NOMO-1 treated with DMSO at 0.1 percent for 48 hours (cell line): ENCODE results near the gene IFNL1.
"Not testable (repeated sequence)": the region's sequence is repeated elsewhere in the genome, so short reads cannot be mapped to it uniquely, and the experiment has no call there.

Experiments
- DNase-seq: peaks from one replicate; lab custom pipeline; 2025; ENCODE audit not compliant: unreplicated experiment; lab: John Stamatoyannopoulos, UW

IFNL1 gene

DNA sequence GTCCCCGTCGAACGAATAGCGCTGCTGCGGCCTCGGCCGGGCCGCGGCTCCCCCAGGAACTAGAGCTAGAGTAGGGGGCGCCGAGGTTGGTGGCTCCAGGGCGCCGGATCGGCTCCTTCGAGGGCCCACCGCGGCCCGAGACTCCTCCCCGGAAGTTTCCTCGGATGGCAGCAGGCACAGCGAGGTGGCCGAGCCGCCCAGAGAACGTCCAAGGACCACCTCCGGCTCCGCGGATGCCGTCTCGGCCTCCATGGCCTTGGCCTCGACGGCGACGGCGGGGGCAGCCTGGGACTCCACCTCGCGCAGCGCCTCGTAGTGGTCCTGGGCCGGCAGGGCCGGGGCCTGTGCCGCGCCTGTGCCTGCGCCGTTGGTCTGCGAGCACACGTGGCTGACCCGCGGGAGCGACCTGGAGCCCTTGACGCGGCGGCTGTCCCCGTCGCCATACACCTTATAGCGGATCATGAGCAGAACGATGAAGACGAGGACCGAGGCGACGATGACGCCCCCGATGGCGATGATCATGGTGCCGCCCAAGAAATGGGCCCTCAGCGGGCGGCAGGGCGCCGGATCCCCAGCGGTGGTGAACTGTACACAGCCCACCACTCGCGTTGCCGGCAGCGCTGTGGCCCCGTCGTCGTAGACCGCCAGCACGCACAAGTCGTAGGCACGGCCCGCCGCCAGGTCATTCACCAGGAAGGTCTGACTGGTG, 11.8 kb downstream of the IFNL1 start:
- no peak for DNase-seq

DNA sequence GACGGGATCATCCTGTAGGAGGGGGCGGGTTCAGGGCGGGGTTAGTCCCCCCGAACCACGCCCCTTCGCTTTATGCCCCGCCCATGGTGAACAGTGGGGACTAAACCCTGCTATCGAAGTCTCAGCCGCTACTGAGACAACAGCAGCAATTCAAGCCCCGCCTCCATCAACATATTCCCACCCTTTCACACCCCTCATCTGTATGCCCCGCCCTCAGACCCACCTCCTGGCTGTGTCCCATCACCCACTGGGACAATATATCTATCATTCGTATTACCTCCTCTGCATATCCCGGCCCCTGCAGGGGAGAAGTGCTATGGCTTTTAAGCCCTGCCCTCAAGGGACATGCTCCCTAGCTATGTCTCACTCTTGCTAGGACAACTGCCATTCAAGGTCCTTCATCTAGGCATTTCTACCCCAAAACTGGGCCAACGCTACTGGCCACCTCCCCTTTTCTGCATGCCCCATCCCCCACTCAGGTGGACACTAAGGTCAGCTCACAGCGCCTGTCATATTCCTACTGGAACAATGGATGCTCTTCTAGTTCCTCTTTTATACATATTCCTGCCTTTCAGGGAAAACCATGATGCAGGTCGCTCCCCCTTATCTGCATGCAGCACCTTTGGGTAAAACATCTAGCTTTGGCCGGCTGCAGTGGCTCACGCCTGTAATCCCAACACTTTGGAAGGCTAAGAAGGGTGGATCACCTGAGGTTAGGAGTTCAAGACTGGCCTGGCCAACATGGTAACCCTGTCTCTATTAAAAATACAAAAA, 12.5 kb downstream of the IFNL1 start:
- no peak for DNase-seq

DNA sequence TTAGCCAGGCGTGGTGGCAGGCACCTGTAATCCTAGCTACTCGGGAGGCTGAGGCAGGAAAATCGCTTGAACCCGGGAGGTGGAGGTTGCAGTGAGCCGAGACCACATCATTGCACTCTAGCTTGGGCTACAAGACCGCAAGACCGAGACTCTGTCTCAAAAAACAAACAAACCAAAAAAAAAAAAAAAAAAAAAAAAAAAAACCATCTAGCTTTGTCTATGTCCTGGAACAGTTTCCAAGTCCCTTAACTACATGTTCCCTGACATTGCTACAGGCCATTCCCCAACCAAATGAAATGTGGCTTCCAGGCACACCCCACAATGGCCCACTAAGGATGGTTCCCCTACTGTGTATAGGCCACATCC, 13.1 kb downstream of the IFNL1 start:
- not testable (repeated sequence) for DNase-seq

DNA sequence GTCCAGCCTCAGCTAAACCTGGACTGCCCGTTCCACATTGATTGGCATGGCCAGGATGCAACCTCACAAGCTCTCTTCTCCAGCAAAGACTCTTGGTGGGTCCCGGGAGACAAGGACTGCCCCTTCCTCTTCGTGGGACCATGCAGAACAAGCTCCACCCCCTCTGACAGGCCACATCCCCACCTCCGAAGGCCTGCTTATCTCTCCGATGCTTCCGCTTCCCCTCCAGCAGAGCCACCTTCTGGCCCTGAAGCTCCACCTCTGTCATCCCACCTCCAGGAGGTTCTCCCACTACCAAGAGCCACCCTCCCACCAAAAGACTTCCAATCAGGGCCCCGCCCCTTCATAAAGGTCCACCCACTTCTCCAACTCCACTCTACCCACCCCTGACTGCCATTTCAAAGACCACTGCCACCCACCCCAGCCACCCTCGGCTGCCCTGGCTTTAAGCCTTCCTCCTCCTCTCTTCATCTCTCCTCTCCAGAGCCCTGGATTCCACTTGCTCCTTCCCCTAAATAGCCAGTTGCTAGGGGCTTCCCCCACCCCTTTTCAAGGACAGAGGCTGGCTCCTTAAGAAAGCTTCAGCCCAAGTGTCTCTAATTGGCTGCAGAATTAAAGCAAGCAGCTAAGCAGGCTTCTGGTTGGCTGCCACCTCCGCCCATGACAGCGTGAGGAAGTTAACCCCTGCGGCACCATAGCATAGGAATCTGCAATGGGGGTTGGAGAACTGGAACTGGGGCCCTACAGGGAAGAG, 14.5 kb downstream of the IFNL1 start:
- no peak for DNase-seq

DNA sequence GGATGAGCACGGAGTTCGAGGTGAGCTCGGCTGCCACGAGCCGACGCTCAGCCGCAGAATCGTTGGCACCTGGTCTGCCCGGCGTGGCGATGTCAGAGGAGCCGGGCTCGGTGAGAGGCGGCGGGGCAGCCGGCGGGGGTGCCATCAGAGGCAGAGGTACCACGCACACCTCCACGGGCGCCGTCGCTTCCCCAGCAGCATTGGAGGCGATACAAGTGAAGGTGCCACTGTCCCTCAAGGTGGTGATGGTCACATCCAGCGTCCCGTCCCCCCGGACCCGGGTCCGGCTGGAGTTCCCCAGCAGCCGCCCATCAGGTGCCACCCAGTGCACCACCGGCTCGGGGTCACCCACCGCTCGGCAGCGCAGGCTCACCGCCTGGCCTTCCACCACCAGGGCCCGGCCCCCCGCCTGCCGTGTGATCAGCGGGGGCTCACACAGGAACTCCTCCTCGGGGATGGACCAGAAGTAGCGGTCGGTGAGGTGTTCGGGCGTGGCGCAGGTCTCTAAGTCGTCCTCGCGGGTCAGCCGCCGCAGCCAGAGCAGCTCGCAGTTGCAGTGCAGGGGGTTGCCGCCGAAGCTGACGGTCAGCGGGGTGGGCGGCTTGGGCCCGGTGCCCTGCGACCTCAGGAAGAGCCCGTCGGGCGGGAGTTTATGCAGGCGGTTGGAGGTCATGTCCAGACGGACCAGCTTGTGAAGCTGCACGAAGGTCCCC, 18.0 kb downstream of the IFNL1 start:
- no peak for DNase-seq

DNA sequence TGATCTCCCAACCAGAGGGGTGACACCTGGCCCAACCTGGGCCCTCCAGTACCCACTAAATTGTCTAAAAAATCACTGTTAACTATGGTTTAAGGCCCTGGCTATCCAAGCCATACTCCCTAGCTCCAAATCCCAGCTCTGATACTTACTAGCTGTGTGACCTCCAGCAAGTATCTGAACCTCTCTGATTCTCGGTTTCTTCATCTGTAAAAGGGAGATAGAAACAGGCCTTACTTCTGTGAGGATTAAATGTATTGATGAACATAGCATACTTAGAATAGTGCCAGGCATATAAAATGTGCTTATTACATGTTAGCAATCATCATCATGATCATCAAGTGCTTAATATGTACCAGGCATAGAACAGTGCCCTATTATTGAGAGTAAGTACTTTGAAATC, 19.7 kb downstream of the IFNL1 start:
- DNase-seq, result no peak

DNA sequence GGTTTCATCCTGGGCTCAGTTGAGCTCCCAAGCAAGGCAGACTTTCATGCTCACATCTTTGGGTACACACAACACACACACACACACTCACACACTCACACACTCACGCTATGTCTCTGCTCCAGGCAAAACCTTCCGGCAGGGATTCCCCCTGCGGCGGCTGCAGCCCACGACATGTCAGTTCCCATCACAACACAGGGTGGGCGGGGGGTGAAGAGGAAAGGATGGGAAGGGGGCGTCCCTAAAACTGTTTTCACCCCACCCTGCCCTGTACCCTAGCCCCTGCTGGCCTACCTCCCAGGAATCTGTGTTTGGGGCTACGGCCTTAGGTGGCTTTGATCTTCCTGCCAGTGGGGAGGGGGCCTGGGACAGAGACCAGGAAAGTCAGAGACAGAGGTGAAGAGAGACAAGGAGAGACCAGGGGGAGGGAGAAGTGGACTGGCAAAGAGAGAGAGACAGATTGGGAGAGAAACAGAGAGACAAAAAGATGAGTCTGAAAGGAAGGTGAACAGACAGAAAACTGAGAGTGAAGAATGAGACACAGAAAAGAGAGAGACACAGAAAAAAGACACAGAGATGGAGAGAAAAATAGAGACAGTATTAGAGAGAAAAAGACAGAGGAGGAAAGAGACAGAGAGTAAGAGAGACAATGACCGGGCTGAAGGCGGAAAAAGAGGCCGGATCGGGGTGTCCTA, 20.6 kb downstream of the IFNL1 start:
- no peak for DNase-seq

DNA sequence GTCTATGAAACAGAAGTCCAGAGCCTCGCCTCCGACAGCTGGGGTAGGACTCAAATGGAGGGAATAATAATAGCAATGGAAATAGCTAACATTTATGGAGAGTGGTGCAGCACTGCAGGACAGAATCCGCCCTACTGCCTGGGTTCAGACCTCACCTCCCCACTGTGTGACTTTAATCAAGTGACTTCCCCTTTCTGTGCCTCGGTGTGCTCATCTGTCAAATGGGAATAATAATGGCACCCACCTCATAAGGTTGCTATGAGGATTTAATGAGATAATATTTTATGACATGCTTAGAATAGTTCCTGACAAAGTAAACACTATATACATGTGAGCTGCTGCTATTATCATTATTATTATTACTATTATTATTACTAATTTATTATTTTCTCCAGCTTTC, 21.3 kb downstream of the IFNL1 start:
- DNase-seq, result no peak

DNA sequence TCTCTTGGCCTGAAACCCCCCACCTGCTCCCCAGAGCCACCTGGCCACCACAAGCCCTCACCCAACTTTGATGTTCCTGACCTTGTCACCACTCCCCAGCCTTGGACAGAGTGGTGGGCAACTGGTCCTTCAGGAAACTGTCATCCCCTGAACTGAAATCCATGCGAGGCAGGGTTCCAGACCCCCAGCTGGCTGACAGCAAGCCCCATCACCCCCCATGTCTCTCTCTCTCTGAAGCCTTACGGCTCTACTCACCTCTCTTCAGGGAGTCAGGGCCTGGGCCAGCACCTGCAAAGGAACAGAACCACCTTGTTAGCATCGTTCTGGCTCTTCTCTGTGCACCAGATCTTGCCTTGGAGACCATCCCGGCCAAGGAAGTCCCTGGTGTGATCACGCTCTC, 21.9 kb downstream of the IFNL1 start:
- DNase-seq, result no peak

DNA sequence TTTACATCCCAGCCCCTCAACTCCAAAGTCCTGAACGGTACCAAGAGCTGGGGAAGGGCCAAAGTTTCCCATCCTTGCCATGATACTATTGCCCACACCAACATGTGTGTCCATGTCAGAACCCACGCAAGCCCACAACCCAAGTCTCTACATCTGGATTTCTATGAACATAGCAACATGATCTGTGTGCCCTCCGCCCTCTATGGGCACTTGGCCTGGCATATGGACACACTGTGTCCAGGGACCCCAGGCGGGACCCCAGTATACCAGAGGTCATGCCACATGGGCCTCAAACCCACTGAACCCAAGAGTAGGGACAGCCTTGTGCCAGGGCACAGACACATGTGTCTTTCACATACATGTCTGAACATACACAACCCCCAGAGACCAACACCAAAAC, 22.5 kb downstream of the IFNL1 start:
- no peak for DNase-seq

DNA sequence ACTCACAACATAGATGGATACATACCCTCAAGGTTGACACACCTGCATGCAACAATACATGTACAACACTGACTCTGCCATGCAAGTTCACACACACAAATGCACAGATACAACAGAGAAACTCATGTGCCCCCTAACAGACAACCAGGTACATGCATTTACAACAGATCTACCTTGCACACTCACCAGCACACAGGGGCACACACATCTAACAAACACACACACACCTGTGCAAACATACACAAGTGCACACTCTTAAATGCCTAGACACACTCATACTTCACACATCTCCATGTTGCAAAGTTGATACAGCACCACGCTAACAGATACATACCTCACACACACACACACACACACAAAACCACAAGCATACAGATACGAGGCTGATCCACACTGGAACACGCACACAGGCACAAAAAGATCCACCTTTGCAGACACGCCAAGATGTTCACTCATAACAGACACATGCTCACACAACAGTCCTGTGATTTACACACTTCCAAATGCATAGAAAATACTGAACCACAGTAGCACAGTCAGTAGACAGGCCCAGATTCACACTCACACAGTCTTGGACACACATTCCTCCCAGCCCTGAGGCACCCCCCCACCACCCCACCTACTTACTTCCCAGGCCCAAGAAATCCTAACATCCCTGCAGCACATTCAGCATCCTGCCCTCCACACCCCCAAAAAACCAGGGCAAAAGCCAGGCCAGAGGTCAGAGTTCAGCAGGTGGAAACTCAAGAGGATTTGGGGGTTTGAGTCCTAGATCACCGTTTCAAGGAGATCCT, 23.1 kb downstream of the IFNL1 start:
- DNase-seq, result no peak

DNA sequence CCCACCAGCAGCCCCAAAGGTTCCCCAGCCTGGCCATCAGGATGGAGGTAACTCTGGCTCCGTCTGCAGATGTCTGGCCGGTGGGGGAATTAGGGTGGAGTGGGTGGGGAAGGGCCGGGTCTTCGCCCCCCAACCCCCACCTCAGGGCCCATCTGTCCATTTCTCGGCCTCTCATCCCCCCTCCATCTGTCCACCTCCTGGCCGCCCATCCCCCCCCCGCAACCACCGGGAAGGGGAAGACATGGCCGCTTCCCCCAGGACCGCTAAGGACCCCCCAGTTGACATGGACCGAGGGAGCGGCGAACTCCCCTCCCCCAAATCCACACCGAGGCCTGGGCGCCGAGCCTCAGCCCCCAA, 23.7 kb downstream of the IFNL1 start:
- DNase-seq, result no peak

DNA sequence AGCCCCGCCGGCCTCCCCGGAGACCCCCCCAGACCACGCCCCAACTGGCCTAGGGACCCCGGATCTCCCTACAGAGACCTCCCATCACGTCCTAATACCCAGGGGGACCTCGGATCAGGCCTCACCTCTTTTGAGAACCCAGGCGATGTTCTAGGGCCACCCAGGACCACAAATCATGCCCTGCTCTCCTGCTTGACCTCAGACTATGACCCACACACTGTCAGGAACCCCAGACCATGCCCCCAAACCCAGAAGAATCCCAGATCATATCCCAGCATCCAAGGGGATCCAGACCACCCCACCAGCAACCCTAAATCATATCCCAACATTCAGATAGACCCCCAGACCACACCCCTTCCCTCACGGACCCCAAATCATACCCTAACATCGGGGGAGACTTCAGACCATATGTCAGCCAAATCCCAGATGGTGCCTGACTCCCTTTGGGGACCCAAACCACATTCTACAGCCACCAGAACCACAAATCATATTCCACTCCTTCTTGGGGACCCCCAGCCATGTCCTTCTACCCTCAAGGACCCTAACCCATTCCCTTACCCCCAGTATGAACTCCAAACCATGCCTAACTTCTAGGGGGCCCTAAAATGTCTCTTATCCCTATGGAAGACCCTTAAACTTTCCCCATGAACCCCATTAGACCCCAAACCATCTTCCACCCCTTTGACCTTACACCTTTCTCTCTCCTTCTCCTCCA, 25.1 kb downstream of the IFNL1 start:
- DNase-seq, result no peak

DNA sequence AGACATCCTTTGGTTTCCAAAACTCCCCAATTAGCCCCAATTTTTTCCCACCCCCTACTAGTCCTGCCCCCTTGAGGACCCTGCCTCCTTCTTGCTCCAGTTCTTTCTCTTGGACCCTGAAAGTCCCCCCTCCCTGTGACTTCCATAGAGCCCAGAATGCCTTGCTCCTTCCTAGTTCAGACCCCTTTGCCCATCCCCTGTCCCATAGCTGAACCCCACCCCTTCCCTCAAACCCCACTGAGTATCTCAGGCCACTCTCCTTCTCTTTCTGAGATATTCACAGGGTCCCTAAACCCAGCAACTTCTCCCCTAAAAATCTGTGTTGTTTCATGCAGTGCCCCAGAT, 25.6 kb downstream of the IFNL1 start:
- DNase-seq, result no peak

DNA sequence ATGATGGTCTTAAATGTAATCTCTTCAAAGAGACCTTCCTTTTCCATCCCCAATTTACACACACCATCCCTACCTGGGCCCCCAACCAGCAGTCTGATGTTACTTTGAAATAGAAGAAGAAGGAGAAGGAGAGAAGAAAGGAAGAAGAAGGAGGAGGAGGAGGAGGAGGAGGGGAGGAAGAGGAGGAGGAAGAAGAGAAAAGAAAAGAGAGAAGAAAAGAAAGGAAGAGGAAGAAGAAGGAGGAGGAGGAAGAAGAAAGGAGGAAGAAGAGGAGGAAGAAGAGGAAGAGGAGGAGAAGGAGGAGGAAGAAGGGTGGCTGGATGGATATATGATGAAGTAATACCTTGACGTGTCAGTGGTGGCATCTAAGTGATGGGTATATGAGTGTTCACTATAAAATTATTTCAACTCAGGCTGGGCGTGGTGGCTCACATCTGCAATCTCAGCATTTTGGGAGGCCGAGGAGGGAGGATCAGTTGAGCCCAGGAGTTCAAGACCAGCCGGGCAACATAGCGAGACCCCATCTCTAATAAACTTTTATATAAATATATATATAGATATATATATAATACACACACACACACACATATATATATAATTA, 28.1 kb downstream of the IFNL1 start:
- no peak for DNase-seq

DNA sequence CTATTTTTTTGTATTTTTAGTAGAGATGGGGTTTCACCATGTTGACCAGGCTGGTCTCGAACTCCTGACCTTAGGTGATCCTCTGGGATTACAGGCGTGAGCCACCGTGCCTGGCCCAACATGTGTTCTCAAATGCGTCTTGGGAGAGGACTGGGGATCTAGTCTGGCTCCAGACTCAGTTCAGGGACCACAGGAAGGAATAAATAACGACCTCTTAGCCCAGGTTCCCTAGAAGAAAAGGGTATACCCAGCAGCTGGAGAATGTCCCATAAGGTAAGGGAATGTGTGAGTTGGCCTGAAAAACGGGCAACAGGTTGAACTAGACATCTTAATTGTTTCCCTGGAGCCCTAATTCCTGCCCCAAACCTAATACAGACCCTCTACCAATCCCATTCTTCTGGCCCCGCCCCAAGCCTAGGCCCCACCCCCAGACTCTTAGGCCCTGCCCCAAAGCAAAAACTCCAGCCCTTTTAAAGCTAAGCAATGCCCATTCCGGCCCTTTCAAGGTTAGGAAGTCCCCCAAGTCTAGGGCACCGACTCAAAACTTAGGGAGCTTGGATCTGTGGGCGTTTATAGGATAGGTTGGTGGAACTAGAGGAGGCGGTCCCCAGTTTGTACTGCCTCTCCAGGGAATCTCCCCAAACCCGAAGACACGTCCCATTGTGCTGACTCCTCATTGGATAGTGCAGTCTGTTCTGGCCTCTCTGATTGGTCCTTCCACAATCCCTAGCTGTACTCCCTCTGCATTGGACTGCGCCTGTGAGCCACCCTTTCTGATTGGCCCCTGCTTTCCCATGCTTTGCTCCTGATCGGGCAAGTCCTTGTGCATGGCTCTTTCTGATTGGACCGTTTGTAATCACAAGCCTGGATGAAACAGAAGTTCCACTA, 29.8 kb downstream of the IFNL1 start:
- DNase-seq, result no peak

DNA sequence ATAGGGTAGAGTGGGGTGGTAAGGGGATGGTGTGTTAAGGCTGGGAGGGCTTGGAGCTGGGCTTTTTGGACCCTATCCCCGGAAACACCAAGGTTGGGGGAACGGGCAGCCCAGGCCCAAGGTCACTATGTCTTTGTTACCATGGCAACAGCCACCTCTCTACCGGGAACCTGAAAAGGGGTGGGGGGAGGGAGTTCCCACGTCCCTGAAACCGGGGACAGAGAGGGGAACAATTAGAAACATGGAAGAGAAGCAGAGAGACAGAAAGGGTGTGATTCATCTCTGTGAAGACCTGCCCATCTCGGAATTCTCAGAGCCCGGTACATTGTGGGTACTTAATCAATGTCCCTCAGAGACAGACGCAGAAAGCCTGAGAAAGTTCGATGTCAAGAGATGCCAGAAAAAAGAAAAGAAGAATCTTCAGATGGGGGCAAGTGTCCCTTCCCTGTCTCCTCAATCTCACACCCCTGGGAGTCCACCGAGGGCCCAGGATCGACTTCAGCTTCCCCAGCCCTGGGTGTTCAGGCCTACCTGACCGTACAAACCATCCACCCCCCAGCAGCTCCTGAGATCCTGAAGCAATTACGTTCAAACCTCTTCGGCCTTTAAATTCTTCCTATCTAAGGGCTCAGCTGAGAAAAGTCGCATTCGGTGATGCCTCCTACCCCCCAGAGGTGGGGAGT, 31.3 kb downstream of the IFNL1 start:
- no peak for DNase-seq
